Mucosa of gallbladder (tissue), 1 donor: ENCODE measurements around the gene DAB2IP. TPM values are rescaled to one million over a fixed set of nuclear protein-coding genes. Genes with fewer than 3 reads are reported as not detected.
A peak's percentile ranks its signal among the peaks of the same experiment; 100 is the strongest.

Source experiments
- DNase-seq: peaks from one replicate; pipeline ENCODE4 v3.0.0-alpha.2; 2020; ENCODE audit warnings: low spot score
- total RNA-seq: library from RNA; stranded (reverse); gene quantifications from one replicate; pipeline ENCODE4 v1.2.1, GENCODE V29; 2021
- donor health status: DM: no; HTN: no; CAD: no.

Gene DAB2IP
- total RNA-seq, 1 donor from 2014 or later, result 114 TPM

DNA sequence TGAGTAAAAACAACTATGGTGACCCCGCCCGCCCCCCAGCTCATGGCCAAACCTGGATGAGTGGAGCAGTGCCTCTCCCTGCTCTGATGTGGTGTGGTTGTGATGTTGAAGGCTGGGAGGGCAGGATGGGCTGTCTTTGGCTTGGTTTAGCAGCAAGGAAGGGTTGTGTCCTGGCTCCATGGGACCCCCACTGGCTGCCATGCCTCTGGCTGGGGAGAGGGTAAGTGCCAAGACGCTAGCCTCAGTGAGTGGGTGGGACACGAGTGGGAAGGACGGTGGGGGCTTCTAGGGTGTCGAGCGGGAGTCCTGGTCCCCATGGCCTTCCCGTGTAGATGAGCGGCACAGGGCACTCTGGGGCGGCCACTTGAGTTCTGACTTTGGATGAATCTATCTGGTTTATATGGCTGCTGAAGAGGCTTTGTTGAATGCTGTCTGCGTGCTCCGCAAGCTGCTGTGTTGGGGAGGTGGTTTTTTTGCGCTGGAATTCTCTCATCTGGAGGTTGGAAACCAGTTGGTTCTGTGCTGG lies 50.4 kb downstream of the DAB2IP start:
- DNase-seq, result no peak

DNA sequence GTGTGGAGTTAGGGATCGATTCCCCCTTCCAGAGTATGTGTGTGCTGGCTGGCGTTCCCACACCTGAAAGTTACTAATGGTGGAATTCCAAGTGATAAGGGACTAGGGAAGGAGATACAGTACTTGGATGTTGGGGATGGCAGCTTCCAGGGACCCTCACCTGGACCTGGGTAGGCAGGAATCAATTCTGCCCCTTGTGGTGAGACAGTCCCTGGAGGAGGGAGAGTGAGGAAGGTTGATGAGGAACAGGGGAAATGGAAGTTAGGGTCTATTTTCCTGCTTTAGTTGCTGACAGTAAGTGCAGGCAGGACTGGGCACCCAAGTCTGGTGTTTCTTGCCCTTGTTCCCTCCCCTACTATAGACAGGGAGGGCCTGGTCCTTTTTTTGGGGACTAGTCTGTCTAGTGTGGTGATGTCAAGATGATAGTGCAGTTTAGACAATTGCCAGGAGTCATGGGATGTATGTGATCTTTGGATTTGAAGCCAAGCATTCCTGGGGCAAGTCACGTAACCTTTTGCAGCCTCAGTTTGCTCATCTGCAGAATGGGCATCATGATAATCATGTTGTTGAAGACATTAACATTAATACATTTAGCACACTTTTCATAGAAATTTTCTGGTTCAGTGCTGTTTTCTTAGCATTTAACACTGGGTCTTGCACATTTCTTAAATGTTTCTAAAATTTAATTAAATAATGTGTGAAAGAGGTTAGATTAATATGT lies 51.7 kb downstream of the DAB2IP start:
- DNase-seq, result no peak

DNA sequence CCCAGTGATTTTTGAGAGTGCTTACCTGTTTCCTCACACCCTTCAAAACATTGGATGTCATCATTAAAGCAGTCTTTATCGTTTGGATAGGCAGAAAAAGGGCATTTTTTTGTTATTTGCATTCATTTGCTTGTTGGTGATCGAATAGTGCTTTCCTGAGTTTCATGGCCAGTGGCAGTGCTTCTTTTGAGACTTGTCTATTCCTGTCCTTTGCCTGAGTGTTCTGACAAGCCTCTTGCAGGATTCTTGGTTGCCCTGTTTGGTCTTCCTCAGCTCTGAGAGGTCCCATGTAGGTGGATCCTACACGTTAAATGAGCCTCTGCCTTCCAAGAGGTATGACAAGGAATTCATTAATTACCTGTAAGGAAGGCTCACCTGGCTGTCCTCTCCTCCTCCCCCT lies 52.8 kb downstream of the DAB2IP start:
- no peak for DNase-seq

DNA sequence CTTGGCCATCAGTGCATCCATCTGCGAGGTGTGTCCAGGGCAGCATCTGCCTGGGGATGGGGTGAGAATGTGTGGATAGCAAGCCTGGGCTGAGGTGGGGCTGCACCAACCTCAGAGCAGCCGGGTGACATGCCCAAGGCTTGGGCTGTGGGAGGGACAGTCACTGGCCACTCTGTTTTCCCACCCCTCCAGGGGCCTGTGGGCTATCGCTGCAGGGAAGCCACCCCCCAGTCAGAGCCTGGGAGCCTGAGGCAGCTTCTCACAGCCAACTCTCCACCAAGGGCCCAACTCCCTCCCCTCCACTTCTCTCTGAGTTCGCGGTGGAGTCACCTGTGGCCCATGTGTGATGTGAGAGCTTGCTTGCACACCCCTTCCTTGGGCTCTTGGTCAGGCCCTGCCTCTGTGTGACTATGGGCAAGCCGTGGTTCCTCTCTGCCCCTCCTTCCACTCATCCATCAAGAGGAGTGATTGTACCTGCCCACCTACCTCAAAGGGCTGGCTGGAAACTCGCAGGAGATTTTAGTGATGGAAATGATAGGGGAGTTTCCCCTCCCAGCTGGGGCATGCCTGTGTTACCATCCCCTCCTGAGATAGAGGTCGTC lies 54.8 kb downstream of the DAB2IP start:
- DNase-seq, result no peak

DNA sequence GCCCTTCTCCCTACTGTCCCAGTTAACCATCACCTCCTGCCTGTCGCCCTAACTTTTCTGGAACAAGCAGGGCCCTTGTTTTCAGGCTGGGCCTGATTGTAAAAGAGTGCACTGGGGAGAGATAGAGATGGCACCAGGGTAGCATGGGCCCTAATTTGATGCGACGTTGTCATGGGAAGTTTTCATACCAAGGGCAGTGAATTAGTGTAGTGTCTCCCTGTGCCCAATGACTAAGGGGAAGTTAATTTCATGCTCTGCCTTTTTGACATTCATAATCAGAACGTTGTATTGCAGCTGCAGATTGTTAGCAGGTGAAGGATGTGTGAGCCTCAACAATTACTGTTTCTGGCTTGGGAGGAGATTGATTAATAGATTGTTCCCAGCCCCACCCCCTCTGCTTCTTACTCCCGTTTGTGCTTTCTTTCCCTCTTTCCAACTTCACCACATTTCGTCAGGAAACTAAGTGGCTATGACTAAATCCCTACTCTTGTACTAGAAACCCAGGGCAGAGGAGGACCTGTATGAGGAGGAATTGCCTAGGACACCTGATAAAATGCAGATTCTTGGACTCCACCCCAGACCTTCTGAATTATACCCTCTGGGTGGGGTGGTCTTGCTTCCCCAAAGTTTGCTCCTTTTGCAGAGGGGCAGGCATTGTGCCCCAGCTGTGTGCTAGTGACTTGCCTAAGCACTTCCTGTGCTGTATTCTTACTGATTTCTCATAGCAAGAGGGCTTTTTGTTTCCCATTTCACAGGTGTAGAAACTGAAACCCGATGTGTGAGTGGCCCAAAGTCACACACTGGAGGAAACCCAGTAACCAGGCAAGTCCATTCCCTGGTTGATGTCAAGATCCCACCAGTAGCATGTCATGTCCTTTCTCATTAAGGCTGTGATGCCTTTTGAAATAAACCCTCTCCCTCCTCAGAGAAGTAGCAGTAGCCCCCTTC lies 56.3 kb downstream of the DAB2IP start:
- DNase-seq, result no peak

DNA sequence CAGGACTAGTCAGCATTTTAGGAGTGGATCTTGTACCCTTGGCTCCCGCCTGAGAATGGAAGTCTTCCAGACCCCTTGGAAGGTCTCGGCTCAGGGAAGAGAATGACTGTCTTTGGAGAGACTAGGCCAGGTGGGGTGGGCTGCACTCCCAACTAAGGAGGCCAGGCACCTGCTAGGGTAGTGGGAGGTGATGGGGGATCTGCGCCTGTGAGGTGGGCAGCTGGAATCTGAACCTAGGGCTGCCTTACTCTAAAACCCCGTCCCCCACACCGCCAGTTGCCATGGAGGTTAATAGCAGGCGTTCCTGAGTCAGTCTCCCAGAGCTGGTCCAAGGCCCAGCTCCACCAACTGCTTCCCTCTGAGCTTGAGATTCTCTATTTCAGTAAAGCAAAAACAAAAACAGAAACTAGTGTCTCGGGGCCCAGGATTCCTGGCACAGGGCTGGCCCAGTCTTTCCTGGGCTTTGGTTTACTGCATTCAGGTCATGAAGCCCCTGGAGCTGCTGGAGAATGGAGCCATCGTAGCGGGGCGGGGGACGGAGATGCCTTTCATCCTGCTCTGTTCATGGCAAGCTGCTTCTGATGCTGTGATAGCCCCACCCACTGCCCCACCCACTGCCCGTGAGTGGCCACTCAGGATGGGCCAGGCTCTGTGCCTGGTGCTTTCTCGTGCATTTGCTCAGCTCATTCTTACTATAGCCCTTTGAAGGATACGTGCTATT lies 57.5 kb downstream of the DAB2IP start:
- no peak for DNase-seq

DNA sequence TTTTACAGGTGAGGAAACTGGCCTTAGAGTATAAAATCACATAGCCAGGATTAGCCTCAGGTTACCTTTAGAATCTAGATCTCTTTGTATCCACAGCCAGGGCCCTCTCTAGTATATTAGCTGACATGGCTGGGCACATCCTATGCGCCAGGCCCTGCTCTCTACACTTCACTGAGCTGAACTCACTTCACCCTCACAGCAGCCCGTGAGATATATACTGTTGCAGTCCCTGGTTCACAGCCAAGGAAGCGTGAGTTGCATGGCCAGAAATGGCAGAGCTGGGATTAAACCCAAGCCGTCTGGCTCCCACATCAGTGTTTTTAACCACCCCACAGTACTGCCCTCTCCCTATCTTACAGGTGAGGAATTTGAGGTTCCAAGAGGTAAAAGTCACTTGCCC lies 58.4 kb downstream of the DAB2IP start:
- no peak for DNase-seq

DNA sequence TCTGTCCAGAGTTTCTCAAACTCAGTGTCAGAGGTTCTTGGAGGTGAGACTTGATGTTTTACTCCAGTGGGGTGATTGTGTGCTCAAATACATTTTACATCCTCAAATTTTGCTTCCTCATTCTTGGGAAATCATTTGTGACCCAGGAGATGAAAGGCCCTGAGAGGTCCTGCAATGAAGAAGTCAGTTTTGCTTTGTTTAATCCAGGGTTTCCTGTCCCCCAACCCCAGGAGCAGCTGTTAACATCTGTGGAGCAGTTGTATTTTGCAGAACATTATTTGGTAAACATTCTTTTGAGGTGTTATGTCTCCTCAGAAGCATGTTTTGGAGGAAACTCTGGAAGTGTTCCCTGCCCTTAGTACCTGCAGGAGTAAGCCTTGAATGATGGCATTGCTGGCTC lies 59.8 kb downstream of the DAB2IP start:
- DNase-seq, result no peak

DNA sequence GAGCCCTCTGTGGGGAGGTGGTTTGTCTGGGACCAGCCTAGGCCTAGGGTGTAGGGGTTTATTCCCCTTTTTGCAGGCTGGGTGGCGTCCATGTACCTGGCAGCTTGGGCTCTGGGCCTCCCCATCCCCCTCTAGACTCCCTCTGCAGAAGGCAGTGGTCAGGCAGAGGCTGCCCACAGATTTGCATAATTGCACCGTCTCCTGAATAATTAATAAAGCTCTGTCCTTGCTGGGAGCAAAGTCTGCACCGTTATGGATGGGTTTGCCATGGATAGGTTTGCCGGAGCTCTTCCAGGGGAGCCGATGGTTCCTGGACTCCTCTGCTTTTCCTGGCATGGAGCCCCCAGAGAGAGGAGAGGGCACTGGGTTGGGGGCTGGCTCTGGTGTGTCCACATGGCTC lies 60.4 kb downstream of the DAB2IP start:
- DNase-seq, result no peak

DNA sequence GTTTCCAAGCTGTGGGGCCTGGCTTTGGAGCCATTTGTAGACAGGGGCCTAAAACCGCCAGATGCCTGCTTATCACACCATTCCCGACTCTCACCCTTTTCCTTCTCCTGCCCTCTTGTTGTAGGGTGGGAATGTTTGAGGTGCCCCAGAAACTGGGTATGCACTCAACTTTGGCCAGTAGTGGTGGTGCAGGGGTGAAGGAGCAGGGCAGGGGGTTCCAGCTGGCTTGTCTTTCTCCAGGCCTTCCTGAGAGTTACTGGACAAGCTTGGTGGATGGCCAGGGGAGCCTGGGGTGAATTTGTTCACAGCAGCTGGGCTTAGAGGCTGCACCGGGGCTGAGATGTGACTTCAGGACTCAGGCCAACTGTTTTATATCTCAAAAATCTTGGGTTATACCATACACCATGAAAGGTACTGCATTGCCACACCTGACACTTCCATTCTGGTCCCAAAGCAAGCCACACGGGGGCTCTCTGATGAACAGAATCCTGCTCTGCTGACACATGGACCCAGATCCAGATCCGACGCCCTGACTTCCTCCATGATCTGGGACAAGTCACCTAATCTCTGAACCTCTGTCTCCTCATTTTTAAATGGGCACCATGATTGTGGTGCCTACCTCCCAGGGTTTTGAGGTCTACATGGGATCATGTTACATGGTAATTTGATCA lies 62.1 kb downstream of the DAB2IP start:
- DNase-seq, result no peak

DNA sequence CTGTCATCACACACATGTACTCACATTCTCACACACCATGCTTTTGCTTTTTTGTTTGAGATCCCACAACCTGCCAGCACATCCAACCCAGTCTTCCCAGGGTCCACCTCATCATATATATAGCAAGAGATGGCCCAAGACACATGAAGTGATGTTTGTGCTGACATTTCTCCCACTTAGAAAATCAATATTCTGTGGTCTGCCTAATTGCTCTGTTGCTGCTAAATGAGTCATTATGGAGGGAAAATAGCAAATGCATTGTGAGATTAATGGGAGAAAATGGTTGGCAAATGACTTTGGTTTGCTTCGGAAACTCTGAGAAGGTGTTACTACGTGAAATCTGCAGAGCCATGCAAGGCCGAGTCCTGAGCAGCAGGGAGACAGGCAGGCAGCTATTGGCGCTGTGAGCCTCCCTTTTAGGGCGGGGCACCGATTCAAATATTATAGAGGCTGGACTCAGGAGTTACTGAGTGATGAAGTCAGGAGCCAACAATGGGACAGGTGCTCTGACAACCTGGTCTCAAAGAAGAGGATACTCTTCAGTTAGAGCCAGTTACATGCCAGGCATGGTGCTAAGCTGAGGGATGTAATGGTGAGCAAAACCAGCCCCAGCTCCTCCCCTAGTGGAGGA lies 62.8 kb downstream of the DAB2IP start:
- DNase-seq, result no peak

DNA sequence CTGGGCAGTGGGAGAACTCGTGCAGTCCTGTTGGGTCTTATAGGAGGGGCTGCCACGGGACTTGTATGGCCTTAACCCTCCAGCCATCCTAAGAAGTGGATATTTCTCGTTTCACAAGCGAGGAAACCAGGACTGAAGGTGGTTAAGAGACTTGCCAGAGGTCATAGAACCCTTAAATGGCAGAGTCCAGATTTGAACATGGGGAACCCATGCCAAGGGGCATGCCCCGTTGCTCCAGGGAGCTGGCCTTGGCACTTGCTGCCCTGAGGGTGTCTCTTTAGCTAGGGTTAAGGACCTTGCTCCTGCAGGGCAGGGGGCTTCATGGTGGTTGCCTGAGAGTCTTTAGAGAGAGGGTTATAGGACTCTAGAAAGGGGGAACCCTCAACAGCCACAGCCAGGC lies 63.4 kb downstream of the DAB2IP start:
- no peak for DNase-seq

DNA sequence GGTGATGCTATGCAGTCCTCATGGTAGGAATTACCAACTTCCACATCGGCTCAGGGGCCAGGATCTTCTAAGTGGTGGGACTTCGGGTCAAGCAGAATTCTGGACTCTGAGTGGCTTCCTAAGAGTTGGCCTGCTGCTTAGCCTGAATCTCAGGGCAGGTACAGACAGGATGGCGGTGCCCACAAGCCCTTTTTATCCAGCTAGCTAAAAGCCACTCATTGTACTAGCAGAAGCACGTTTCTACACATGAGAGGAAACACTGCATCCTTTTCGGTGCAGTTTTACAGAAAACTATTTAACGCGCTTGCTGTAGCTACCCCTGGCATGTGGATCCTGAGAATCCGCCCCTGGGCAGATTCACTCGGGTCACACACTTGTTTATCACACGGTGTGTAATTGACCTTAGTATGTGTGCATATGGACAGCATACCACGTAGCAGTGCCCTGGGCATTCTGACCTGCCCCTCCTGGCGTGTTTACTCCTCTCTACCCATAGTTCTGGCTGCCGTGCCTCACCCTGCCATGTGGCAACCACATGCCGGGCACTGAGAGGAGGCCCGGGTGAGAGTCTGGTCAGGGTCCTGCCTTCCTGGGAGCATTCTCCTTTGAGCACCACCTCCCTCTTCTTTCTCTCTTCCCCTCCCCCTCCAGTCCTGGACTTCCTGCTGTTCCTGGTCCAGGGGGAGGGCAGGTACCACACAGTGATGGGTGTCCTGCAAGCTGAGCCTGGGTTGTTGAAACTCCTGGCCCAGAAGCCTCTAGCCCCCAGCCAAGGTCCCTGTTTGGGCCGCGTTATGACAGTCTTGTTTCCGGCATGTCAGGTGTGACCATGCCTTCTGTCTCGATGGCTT lies 65.9 kb downstream of the DAB2IP start:
- no peak for DNase-seq

DNA sequence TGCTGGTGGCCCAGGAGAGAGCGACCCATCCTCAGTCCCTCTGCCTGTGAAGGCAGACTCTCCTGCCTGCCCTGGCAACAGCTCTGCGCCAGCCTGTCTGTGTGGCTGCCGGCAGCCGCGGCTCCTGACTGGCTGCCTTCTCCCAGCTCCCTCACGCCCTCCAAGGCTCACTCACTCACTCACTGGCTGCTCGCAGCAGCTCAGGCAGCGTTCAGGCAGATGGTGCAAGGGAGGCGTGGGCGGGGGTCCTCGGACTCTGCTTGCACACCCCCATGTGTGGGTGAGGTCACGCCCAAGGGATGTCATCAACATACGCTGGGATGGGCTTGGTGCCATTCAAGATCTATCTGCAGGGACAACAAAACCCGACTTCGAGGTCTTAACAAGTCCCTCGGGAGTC lies 66.7 kb downstream of the DAB2IP start:
- no peak for DNase-seq

DNA sequence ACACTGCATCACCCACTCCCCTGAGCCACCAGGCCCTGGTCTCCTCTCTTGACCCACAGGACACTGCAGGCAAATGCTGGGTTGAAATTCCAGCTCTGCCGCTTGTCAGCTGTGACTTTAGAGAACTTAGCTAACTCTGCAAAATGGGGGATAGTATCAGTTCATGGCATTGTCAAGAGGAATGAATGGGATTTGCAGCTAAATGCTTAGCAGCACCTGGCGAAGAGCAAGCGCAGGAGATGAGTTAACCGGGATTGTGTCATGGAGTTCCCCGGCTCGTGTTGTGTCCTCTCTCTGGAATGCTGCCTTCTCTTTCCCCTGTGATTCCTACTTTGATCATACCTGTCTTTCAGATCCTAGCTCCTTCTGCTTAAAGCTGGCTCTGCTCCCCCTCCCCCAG lies 67.1 kb downstream of the DAB2IP start:
- no peak for DNase-seq

DNA sequence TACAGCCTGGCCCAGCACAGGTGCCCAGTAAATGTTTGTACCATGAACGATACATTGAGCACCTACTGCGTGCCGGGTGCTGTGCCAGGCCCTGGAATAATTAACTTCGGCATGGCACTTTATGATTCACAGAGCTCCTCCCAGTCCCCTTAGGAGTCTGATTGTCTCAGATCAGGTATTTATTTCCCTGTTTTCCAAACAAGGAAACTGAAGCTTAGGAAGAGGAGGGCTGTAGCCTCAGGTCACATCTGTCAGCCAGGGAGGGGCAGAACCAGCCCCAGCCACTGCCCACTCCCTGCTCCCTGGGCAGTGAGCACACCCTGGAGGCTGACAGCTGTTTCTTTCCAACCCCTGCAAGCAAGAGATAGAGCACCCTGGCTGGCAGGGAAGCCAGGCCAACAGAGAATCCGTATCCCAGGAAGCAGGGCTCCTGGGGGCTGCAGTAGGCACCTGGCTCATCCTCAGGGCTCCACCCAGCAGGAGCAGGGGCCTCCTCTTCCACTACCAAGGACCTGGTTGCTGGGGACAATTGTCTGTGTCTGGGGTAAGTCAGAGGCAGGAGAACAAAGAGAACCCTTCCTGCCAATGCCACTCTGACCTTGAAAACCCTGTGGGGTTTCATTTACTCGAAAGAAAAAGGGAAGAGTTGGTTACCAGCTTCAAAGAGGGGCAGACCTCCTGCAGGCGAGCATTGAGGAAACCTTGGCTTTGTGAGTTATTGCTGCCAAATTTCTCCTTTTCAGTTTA lies 69.0 kb downstream of the DAB2IP start:
- DNase-seq, result peak; percentile 65

DNA sequence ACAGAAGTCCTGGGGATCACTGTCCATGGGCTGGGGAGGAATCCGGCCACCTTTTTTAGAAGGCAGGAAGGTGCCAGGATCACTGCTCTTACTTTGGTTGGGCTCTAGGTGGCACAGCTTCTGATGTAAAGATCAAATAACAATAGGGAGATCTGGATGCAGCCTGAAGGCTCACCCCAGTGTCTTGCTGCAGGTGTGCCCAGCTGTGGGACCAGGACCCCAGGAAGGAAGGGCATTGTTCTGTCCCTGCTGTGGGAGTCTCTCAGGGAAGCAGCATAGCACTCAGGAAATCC lies 69.6 kb downstream of the DAB2IP start:
- no peak for DNase-seq

DNA sequence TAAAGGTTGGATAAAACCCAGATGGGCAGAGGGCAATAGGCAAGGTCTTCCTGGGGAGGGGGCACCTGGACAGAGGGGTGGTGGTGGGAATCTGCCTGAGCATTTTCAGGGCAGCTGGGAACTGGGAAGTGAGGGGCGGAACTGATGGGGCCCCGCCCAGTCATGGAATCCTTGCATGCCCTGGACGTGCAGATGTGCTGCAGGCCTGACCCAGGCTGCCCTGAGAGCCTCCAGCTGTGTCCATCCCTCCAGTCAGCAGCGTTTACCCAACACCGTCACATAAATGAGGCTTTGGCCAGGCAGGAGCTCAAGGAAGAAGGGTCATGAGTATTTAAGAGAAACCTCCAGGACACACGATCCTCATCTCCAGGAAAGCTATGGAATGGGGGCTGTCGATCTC lies 70.3 kb downstream of the DAB2IP start:
- no peak for DNase-seq
